Smooth muscle cell (in vitro differentiated cells): ENCODE measurements around the gene ACTL6B. TPM values are rescaled to one million over a fixed set of nuclear protein-coding genes. Genes with fewer than 3 reads are reported as not detected.

ENCODE experiments used
- DNase-seq: peaks from one replicate; lab custom pipeline; 2025; ENCODE audit not compliant: unreplicated experiment; lab: John Stamatoyannopoulos, UW
- H2AFZ ChIP-seq: fragments of 200-600 bp; sonication (generic); 2 replicates; pipeline ENCODE4 v1.6.0; 2016; ENCODE audit warnings: antibody characterized with exemption, low read depth, mild to moderate bottlenecking
- H3F3A ChIP-seq: fragments of 200-600 bp; sonication (generic); 2 replicates; pipeline ENCODE4 v1.6.0; 2017; ENCODE audit warnings: antibody characterized with exemption, low read depth
- H3K27ac ChIP-seq: fragments of 200-600 bp; sonication (generic); 2 replicates; pipeline ENCODE4 v1.5.1; 2016; ENCODE audit warnings: low read depth, mild to moderate bottlenecking
- H3K27me3 ChIP-seq: fragments of 200-600 bp; sonication (generic); 2 replicates; pipeline ENCODE4 v1.6.1; 2016; ENCODE audit warnings: low read depth, mild to moderate bottlenecking
- H3K36me3 ChIP-seq: fragments of 200-600 bp; sonication (generic); 2 replicates; pipeline ENCODE4 v1.5.1; 2016; ENCODE audit warnings: low read depth
- H3K4me1 ChIP-seq: fragments of 200-600 bp; sonication (generic); 2 replicates; pipeline ENCODE4 v1.5.1; 2016; ENCODE audit warnings: low read depth
- H3K4me2 ChIP-seq: fragments of 200-600 bp; sonication (generic); 2 replicates; pipeline ENCODE4 v1.6.0; 2016; ENCODE audit warnings: mild to moderate bottlenecking
- H3K4me3 ChIP-seq: fragments of 200-600 bp; sonication (generic); 2 replicates; pipeline ENCODE4 v1.5.1; 2016; ENCODE audit warnings: mild to moderate bottlenecking
- H3K79me2 ChIP-seq: fragments of 200-600 bp; sonication (generic); 2 replicates; pipeline ENCODE4 v1.6.0; 2016; ENCODE audit warnings: low read depth, mild to moderate bottlenecking
- H3K9ac ChIP-seq: fragments of 200-600 bp; sonication (generic); 2 replicates; pipeline ENCODE4 v1.6.0; 2016; ENCODE audit warnings: low read depth
- H3K9me3 ChIP-seq: fragments of 200-600 bp; sonication (generic); replicated peaks from 2 replicates; pipeline ENCODE4 v1.5.1; 2016; ENCODE audit warnings: low read depth
- H4K20me1 ChIP-seq: fragments of 200-600 bp; sonication (generic); 2 replicates; pipeline ENCODE4 v1.6.0; 2016; ENCODE audit warnings: low read depth
- WGBS: methylation state at CpG from one replicate; pipeline ENCODE4 v1.1.7; 2016; ENCODE audit warnings: low lambda C conversion rate; 5-methylcytosine and 5-hydroxymethylcytosine counted together
- polyA plus RNA-seq: library from polyadenylated mRNA; unstranded; fragments of >200 nt; fragmentation: Nextera tagmentation; extraction: Ambion mirVana; gene quantifications from 2 replicates; pipeline ENCODE4 v1.2.1, GENCODE V29; 2016
- total RNA-seq: library from RNA; depleted of rRNA; stranded (reverse); fragments of >200 nt; gene quantifications from 2 replicates; pipeline ENCODE4 v1.2.3, GENCODE V29; 2014
- TF ChIP-seq, protein P1 (sequence below): fragments of 200-600 bp; sonication (generic); IDR thresholded peaks from 2 replicates; pipeline ENCODE4 v1.5.1; 2017; ENCODE audit warnings: borderline replicate concordance, mild to moderate bottlenecking, antibody characterized with exemption; ENCODE audit not compliant: insufficient read depth, poor library complexity, severe bottlenecking

ACTL6B gene
- total and polyA plus RNA-seq, 2 experiments from 2014 or later: not detected

GRCh38 chr7:100686201-100686821 is 30.1 kb upstream of the ACTL6B start:
- WGBS: 95% methylated on average over 31 of the region's 33 CpGs
- peaks cover 67% of the 10 kb centered on the region for H4K20me1 ChIP-seq

DNA sequence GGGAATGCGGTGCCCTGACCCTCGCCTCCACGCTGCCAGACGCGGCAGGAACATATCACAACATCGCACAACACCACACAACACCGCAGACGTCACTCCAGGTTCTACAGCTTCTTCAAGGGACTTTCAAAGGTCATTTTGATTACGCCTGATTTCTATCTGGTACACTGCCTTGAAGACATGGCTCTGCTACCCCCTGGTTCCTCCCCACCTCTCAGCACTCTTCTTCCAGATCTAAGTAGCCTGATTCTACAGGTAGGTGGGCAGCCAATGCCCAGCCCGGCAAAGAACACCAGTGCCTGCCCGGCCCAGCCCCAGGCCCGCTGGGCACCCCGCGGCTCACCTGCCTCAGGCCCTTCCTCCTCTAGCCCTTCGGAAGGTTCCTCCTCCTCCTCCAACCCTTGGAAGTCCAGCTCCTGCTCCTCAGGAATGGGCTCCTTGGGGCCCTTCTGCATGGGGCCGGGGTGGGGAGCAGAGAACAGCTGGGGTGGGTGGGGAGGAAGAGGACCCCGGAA is 29.4 kb upstream of the ACTL6B start:
- Histone ChIP-seq H3F3A (no peaks in the 10 kb centered on the region), H2AFZ (no peak overlapping the region), H4K20me1 (peaks cover 63% of the 10 kb centered on the region), H3K36me3 (no peaks in the 10 kb centered on the region), H3K9ac (no peak overlapping the region), H3K4me3 (no peak overlapping the region), H3K4me1 (no peaks in the 10 kb centered on the region), H3K27me3 (no peaks in the 10 kb centered on the region), H3K4me2 (no peak overlapping the region), H3K27ac (no peak overlapping the region), H3K9me3 (no peaks in the 10 kb centered on the region), H3K79me2 (peaks cover 28% of the 10 kb centered on the region)
- no peak for DNase-seq
- TF ChIP-seq, protein P1, sequence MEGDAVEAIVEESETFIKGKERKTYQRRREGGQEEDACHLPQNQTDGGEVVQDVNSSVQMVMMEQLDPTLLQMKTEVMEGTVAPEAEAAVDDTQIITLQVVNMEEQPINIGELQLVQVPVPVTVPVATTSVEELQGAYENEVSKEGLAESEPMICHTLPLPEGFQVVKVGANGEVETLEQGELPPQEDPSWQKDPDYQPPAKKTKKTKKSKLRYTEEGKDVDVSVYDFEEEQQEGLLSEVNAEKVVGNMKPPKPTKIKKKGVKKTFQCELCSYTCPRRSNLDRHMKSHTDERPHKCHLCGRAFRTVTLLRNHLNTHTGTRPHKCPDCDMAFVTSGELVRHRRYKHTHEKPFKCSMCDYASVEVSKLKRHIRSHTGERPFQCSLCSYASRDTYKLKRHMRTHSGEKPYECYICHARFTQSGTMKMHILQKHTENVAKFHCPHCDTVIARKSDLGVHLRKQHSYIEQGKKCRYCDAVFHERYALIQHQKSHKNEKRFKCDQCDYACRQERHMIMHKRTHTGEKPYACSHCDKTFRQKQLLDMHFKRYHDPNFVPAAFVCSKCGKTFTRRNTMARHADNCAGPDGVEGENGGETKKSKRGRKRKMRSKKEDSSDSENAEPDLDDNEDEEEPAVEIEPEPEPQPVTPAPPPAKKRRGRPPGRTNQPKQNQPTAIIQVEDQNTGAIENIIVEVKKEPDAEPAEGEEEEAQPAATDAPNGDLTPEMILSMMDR: no peak
- 93% methylated on average over 17 of the region's 17 CpGs for WGBS

More at GRCh38 chr7:100686201-100686821, 30.1 kb upstream of the ACTL6B start:
- Histone ChIP-seq H3K4me1 (peaks cover 4% of the 10 kb centered on the region), H3K27me3 (no peaks in the 10 kb centered on the region), H3K4me2 (no peak overlapping the region), H2AFZ (no peak overlapping the region), H3K79me2 (peaks cover 34% of the 10 kb centered on the region), H3K4me3 (no peak overlapping the region), H3K27ac (no peak overlapping the region), H3K9ac (no peak overlapping the region), H3K36me3 (no peaks in the 10 kb centered on the region), H3F3A (no peaks in the 10 kb centered on the region), H3K9me3 (no peaks in the 10 kb centered on the region)
- TF ChIP-seq, protein P1: no peak
- no peak for DNase-seq

DNA sequence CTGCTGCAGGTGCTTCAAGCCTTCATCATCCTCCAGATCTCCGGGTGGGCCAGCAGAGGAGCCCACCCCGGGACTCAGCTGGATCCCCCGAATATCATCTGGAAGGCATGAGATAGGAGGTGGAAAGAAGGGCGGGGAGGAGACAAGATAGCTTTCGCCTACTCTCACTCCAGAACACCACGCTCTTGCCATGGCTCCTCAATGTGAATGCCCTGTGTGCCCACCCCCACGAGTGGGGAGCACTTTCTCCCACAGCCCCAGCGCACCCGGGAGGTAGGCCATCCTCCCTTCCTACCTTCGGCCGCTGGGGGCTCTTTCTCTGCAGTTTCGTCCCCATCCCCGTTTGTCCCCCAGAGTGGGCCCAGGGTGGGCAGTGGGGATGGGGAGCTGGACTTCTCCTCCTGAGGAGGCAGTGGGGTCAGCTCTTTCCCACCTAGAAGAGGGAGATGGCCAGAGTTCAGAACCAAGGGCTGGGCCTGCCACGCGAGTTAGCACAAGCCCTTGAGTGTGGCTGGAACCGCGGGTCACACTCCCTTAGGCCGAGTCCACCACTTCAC is 28.9 kb upstream of the ACTL6B start:
- Histone ChIP-seq H3K4me3 (no peak overlapping the region), H3K9me3 (no peaks in the 10 kb centered on the region), H3F3A (no peaks in the 10 kb centered on the region), H4K20me1 (peaks cover 61% of the 10 kb centered on the region), H3K36me3 (no peaks in the 10 kb centered on the region), H2AFZ (no peak overlapping the region), H3K4me1 (no peaks in the 10 kb centered on the region), H3K4me2 (no peak overlapping the region), H3K9ac (no peak overlapping the region), H3K79me2 (peaks cover 22% of the 10 kb centered on the region), H3K27me3 (no peaks in the 10 kb centered on the region), H3K27ac (no peak overlapping the region)
- TF ChIP-seq, protein P1: no peak
- no peak for DNase-seq
- 93% methylated on average over 17 of the region's 18 CpGs for WGBS
